Dedifferentiated amniotic fluid mesenchymal stem cell (primary cell): ENCODE results near the gene EPB41L4A.

Experiments used
- DNase-seq: peaks from one replicate; pipeline ENCODE4 v3.0.0-alpha.2; 2016; ENCODE audit errors: extremely low spot score

EPB41L4A gene

GRCh38 chr5:112353678-112354077 lies 65.4 kb downstream of the EPB41L4A start:
- DNase-seq = no peak

- DNase-seq = no peak
Measured at GRCh38 chr5:112351225-112351624, 67.9 kb downstream of the EPB41L4A start.

GRCh38 chr5:112350626-112351025 lies 68.5 kb downstream of the EPB41L4A start:
- DNase-seq = no peak

GRCh38 chr5:112349371-112349770 lies 69.7 kb downstream of the EPB41L4A start:
- DNase-seq = no peak

GRCh38 chr5:112348915-112349314 lies 70.2 kb downstream of the EPB41L4A start:
- DNase-seq = no peak

GRCh38 chr5:112348387-112348786 lies 70.7 kb downstream of the EPB41L4A start:
- DNase-seq = no peak

- no peak for DNase-seq
Measured at GRCh38 chr5:112346411-112347044, 72.5 kb downstream of the EPB41L4A start.

GRCh38 chr5:112344540-112344939 lies 74.5 kb downstream of the EPB41L4A start:
- no peak for DNase-seq

GRCh38 chr5:112342389-112342788 lies 76.7 kb downstream of the EPB41L4A start:
- no peak for DNase-seq

- no peak for DNase-seq
Measured at GRCh38 chr5:112339761-112340160, 79.3 kb downstream of the EPB41L4A start.

- no peak for DNase-seq
Measured at GRCh38 chr5:112338681-112339337, 80.3 kb downstream of the EPB41L4A start.

GRCh38 chr5:112333331-112333781 lies 85.7 kb downstream of the EPB41L4A start:
- no peak for DNase-seq

GRCh38 chr5:112331892-112332291 lies 87.2 kb downstream of the EPB41L4A start:
- no peak for DNase-seq

- DNase-seq = no peak
Measured at GRCh38 chr5:112329419-112330090, 89.5 kb downstream of the EPB41L4A start.

- no peak for DNase-seq
Measured at GRCh38 chr5:112323166-112323565, 95.9 kb downstream of the EPB41L4A start.

- DNase-seq = no peak
Measured at GRCh38 chr5:112320408-112320807, 98.7 kb downstream of the EPB41L4A start.

GRCh38 chr5:112318346-112318745 lies 100.7 kb downstream of the EPB41L4A start:
- DNase-seq = no peak

GRCh38 chr5:112317866-112318265 lies 101.2 kb downstream of the EPB41L4A start:
- DNase-seq = no peak

- DNase-seq = no peak
Measured at GRCh38 chr5:112316731-112317130, 102.3 kb downstream of the EPB41L4A start.

- no peak for DNase-seq
Measured at GRCh38 chr5:112316006-112316405, 103.1 kb downstream of the EPB41L4A start.

GRCh38 chr5:112312295-112313275 lies 106.5 kb downstream of the EPB41L4A start:
- no peak for DNase-seq

- no peak for DNase-seq
Measured at GRCh38 chr5:112310746-112311145, 108.3 kb downstream of the EPB41L4A start.
